Smooth muscle cell (in vitro differentiated cells): Measurements from ENCODE around the gene KDM4B. TPM values are rescaled to one million over a fixed set of nuclear protein-coding genes. Genes with fewer than 3 reads are reported as not detected.

Source experiments
- DNase-seq: peaks from one replicate; lab custom pipeline; 2025; ENCODE audit not compliant: unreplicated experiment; lab: John Stamatoyannopoulos, UW
- H2AFZ ChIP-seq: fragments of 200-600 bp; sonication (generic); 2 replicates; pipeline ENCODE4 v1.6.0; 2016; ENCODE audit warnings: antibody characterized with exemption, low read depth, mild to moderate bottlenecking
- H3F3A ChIP-seq: fragments of 200-600 bp; sonication (generic); 2 replicates; pipeline ENCODE4 v1.6.0; 2017; ENCODE audit warnings: antibody characterized with exemption, low read depth
- H3K27ac ChIP-seq: fragments of 200-600 bp; sonication (generic); 2 replicates; pipeline ENCODE4 v1.5.1; 2016; ENCODE audit warnings: low read depth, mild to moderate bottlenecking
- H3K27me3 ChIP-seq: fragments of 200-600 bp; sonication (generic); 2 replicates; pipeline ENCODE4 v1.6.1; 2016; ENCODE audit warnings: low read depth, mild to moderate bottlenecking
- H3K36me3 ChIP-seq: fragments of 200-600 bp; sonication (generic); 2 replicates; pipeline ENCODE4 v1.5.1; 2016; ENCODE audit warnings: low read depth
- H3K4me1 ChIP-seq: fragments of 200-600 bp; sonication (generic); 2 replicates; pipeline ENCODE4 v1.5.1; 2016; ENCODE audit warnings: low read depth
- H3K4me2 ChIP-seq: fragments of 200-600 bp; sonication (generic); 2 replicates; pipeline ENCODE4 v1.6.0; 2016; ENCODE audit warnings: mild to moderate bottlenecking
- H3K4me3 ChIP-seq: fragments of 200-600 bp; sonication (generic); 2 replicates; pipeline ENCODE4 v1.5.1; 2016; ENCODE audit warnings: mild to moderate bottlenecking
- H3K79me2 ChIP-seq: fragments of 200-600 bp; sonication (generic); 2 replicates; pipeline ENCODE4 v1.6.0; 2016; ENCODE audit warnings: low read depth, mild to moderate bottlenecking
- H3K9ac ChIP-seq: fragments of 200-600 bp; sonication (generic); 2 replicates; pipeline ENCODE4 v1.6.0; 2016; ENCODE audit warnings: low read depth
- H3K9me3 ChIP-seq: fragments of 200-600 bp; sonication (generic); replicated peaks from 2 replicates; pipeline ENCODE4 v1.5.1; 2016; ENCODE audit warnings: low read depth
- H4K20me1 ChIP-seq: fragments of 200-600 bp; sonication (generic); 2 replicates; pipeline ENCODE4 v1.6.0; 2016; ENCODE audit warnings: low read depth
- WGBS: methylation state at CpG from one replicate; pipeline ENCODE4 v1.1.7; 2016; ENCODE audit warnings: low lambda C conversion rate; 5-methylcytosine and 5-hydroxymethylcytosine counted together
- polyA plus RNA-seq: library from polyadenylated mRNA; unstranded; fragments of >200 nt; fragmentation: Nextera tagmentation; extraction: Ambion mirVana; gene quantifications from 2 replicates; pipeline ENCODE4 v1.2.1, GENCODE V29; 2016
- total RNA-seq: library from RNA; depleted of rRNA; stranded (reverse); fragments of >200 nt; gene quantifications from 2 replicates; pipeline ENCODE4 v1.2.3, GENCODE V29; 2014
- TF ChIP-seq, protein P1 (sequence below): fragments of 200-600 bp; sonication (generic); IDR thresholded peaks from 2 replicates; pipeline ENCODE4 v1.5.1; 2017; ENCODE audit warnings: borderline replicate concordance, mild to moderate bottlenecking, antibody characterized with exemption; ENCODE audit not compliant: insufficient read depth, poor library complexity, severe bottlenecking

KDM4B gene
- total and polyA plus RNA-seq, 2 experiments from 2014 or later = 27.9 to 32.3 TPM

GRCh38 chr19:5079071-5079774 is 110.3 kb downstream of the KDM4B start:
- Histone ChIP-seq H3K4me3 (no peak overlapping the region), H3K9me3 (no peaks in the 10 kb centered on the region), H3K27ac (no peak overlapping the region), H3K4me2 (no peak overlapping the region), H3K27me3 (no peaks in the 10 kb centered on the region), H3K9ac (no peak overlapping the region), H2AFZ (no peak overlapping the region), H3K4me1 (no peaks in the 10 kb centered on the region), H3K79me2 (no peaks in the 10 kb centered on the region), H3F3A (no peaks in the 10 kb centered on the region), H4K20me1 (peaks cover 95% of the 10 kb centered on the region), H3K36me3 (peaks cover 4% of the 10 kb centered on the region)
- TF ChIP-seq, protein P1, sequence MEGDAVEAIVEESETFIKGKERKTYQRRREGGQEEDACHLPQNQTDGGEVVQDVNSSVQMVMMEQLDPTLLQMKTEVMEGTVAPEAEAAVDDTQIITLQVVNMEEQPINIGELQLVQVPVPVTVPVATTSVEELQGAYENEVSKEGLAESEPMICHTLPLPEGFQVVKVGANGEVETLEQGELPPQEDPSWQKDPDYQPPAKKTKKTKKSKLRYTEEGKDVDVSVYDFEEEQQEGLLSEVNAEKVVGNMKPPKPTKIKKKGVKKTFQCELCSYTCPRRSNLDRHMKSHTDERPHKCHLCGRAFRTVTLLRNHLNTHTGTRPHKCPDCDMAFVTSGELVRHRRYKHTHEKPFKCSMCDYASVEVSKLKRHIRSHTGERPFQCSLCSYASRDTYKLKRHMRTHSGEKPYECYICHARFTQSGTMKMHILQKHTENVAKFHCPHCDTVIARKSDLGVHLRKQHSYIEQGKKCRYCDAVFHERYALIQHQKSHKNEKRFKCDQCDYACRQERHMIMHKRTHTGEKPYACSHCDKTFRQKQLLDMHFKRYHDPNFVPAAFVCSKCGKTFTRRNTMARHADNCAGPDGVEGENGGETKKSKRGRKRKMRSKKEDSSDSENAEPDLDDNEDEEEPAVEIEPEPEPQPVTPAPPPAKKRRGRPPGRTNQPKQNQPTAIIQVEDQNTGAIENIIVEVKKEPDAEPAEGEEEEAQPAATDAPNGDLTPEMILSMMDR = no peak
- 95% methylated on average over 18 of the region's 18 CpGs for WGBS
- no peak for DNase-seq

DNA sequence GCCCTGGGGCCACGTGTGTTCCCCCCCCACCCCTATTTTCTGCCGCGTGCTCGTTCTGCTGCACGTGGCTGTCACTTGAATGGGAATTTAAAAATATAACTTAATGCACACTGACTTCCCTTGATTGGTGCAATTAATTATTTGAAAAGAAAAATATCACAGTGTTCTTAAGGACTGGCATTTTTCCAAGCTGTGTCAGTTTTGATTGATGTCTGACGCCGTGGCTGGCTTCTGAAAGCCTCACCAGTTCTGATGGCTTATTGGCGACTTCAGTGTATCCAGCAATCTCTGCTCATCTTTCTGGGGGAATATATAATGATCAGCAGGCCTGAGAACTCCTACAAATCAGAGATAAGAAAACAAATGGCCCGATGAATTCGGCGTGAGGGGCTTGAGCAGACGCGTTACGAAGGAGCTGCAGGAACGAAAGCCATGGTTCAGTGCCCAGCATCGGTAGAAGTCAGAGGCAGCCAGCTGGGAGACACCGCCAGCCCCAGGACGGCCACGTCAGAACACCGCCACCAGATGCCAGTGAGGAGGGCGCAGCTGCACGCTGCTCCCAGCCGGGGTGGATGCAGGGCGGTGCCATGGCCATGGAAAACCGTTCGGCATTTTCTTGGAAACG is 111.2 kb downstream of the KDM4B start:
- H2AFZ ChIP-seq = no peak overlapping the region
- no peaks in the 10 kb centered on the region for H3K4me1 ChIP-seq

GRCh38 chr19:5080809-5081208 is 111.9 kb downstream of the KDM4B start:
- H3K4me3 ChIP-seq = no peak overlapping the region
- WGBS = 97% methylated on average over 19 of the region's 19 CpGs
- TF ChIP-seq, protein P1 = no peak
- no peaks in the 10 kb centered on the region for H3K9me3 ChIP-seq
- no peaks in the 10 kb centered on the region for H3K79me2 ChIP-seq
- H3K9ac ChIP-seq = no peak overlapping the region
- no peaks in the 10 kb centered on the region for H3F3A ChIP-seq
- no peak overlapping the region for H3K4me2 ChIP-seq
- no peak overlapping the region for H3K27ac ChIP-seq
- H3K4me1 ChIP-seq = no peaks in the 10 kb centered on the region
- H3K36me3 ChIP-seq = peaks cover 4% of the 10 kb centered on the region
- no peak for DNase-seq
- no peak overlapping the region for H2AFZ ChIP-seq
- peaks cover 93% of the 10 kb centered on the region for H4K20me1 ChIP-seq
- H3K27me3 ChIP-seq = no peaks in the 10 kb centered on the region

More for the DNA sequence above, 111.2 kb downstream of the KDM4B start:
- Histone ChIP-seq H3K4me3 (no peak overlapping the region), H3K27ac (no peak overlapping the region), H3K4me2 (no peak overlapping the region), H3K27me3 (no peaks in the 10 kb centered on the region), H4K20me1 (peaks cover 93% of the 10 kb centered on the region), H3K36me3 (peaks cover 4% of the 10 kb centered on the region), H3K9ac (no peak overlapping the region), H3K9me3 (no peaks in the 10 kb centered on the region), H3F3A (no peaks in the 10 kb centered on the region), H3K79me2 (no peaks in the 10 kb centered on the region)
- TF ChIP-seq, protein P1 = no peak
- WGBS = 96% methylated on average over 27 of the region's 27 CpGs
- no peak for DNase-seq
